MM.1S (cell line): Measurements from ENCODE around the gene TRMT44.

ENCODE experiments used
- DNase-seq: peaks from one replicate; pipeline ENCODE4 v3.0.0-alpha.2; 2015
- H2AFZ ChIP-seq: fragments of 300-600 bp; sonication (generic); 2 replicates; pipeline ENCODE4 v1.6.0; 2016; ENCODE audit warnings: antibody characterized with exemption, low read length
- H3F3A ChIP-seq: fragments of 300-600 bp; sonication (generic); 2 replicates; pipeline ENCODE4 v1.6.1; 2016; ENCODE audit warnings: mild to moderate bottlenecking, antibody characterized with exemption, low read length, moderate library complexity, mixed read lengths; ENCODE audit not compliant: insufficient read depth
- H3K27ac ChIP-seq: fragments of 300-600 bp; sonication (generic); 2 replicates; pipeline ENCODE4 v1.5.1; 2016; ENCODE audit warnings: mild to moderate bottlenecking, low read length
- H3K27me3 ChIP-seq: fragments of 300-600 bp; sonication (generic); replicated peaks from 2 replicates; pipeline ENCODE4 v1.6.0; 2016; ENCODE audit warnings: low read length; ENCODE audit not compliant: insufficient read depth
- H3K36me3 ChIP-seq: fragments of 300-600 bp; sonication (generic); replicated peaks from 2 replicates; pipeline ENCODE4 v1.6.1; 2016; ENCODE audit warnings: mild to moderate bottlenecking, low read length, mixed read lengths; ENCODE audit not compliant: insufficient read depth
- H3K4me1 ChIP-seq: fragments of 300-600 bp; sonication (generic); 2 replicates; pipeline ENCODE4 v1.6.1; 2016; ENCODE audit warnings: low read length, mixed read lengths
- H3K4me2 ChIP-seq: fragments of 300-600 bp; sonication (generic); 2 replicates; pipeline ENCODE4 v1.6.0; 2016; ENCODE audit warnings: low read depth, low read length
- H3K4me3 ChIP-seq: fragments of 300-600 bp; sonication (generic); 2 replicates; pipeline ENCODE4 v1.5.1; 2016; ENCODE audit warnings: low read length, mixed read lengths
- H3K79me2 ChIP-seq: fragments of 300-600 bp; sonication (generic); 2 replicates; pipeline ENCODE4 v1.6.1; 2016; ENCODE audit warnings: mixed run types, low read length, mixed read lengths
- H3K9ac ChIP-seq: fragments of 300-600 bp; sonication (generic); 2 replicates; pipeline ENCODE4 v1.6.1; 2016; ENCODE audit warnings: low read length, mixed read lengths
- H3K9me2 ChIP-seq: fragments of 300-600 bp; sonication (generic); replicated peaks from 2 replicates; pipeline ENCODE4 v1.6.1; 2016; ENCODE audit warnings: mild to moderate bottlenecking, low read length, mixed read lengths; ENCODE audit not compliant: insufficient read depth
- H3K9me3 ChIP-seq: fragments of 300-600 bp; sonication (generic); replicated peaks from 2 replicates; pipeline ENCODE4 v1.6.1; 2016; ENCODE audit warnings: mild to moderate bottlenecking, low read length, mixed read lengths; ENCODE audit not compliant: insufficient read depth
- H4K20me1 ChIP-seq: fragments of 300-600 bp; sonication (generic); 2 replicates; pipeline ENCODE4 v1.6.1; 2016; ENCODE audit warnings: mild to moderate bottlenecking, low read length, moderate library complexity, mixed read lengths; ENCODE audit not compliant: insufficient read depth
- CTCF ChIP-seq: fragments of 300-600 bp; sonication (generic); IDR thresholded peaks from 2 replicates; pipeline ENCODE4 v1.5.1; 2016; ENCODE audit warnings: antibody characterized with exemption, low read length, mixed read lengths
- EZH2 ChIP-seq: fragments of 300-600 bp; sonication (generic); optimal IDR thresholded peaks from 2 replicates; pipeline ENCODE3; 2017; ENCODE audit warnings: low read depth, mild to moderate bottlenecking, antibody characterized with exemption, low read length, mixed read lengths
- EZH2phosphoT487 ChIP-seq: fragments of 300-600 bp; sonication (generic); IDR thresholded peaks from 2 replicates; pipeline ENCODE4 v1.6.1; 2018; ENCODE audit warnings: antibody characterized with exemption, low read length

The TRMT44 gene

DNA sequence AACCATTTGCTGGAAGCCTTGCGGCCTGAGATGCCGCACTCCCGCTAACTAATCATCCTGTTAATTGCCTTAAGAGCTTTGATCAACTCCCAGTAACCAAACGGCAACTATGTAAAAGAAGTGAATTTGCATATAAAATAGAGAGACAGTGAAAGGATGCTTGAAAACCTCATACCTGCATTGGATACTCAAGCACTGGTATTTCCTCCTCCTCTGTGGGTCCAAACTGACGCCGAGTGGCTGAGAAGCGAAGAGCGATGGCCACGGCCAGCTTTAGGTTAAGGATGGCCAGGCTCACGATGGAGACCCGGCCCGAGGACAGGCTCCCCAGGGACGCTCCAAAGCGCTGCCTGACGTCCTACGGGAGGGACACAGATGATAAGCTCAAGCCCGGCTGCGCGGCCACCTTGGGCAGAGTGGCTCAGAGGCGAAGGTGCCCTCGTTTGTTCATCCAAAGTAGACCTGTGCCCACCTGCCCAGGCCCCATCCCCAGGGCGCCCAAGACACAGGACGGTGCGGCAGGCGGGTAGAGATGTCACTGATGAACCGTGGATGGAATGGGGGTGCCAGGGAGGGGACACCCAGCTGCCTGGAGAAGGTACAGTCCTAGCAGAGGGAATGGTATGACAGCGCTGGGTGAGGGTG, 43.7 kb upstream of the TRMT44 start:
- TF ChIP-seq CTCF (no peak), EZH2 (no peak), EZH2phosphoT487 (no peak)
- H3K4me1 ChIP-seq: no peaks in the 10 kb centered on the region
- no peak overlapping the region for H3K4me2 ChIP-seq
- H3K4me3 ChIP-seq: no peak overlapping the region
- H3F3A ChIP-seq: no peaks in the 10 kb centered on the region
- no peaks in the 10 kb centered on the region for H3K9me2 ChIP-seq
- H3K79me2 ChIP-seq: no peaks in the 10 kb centered on the region
- no peak for DNase-seq
- no peaks in the 10 kb centered on the region for H3K27me3 ChIP-seq
- H3K9me3 ChIP-seq: no peaks in the 10 kb centered on the region
- H4K20me1 ChIP-seq: no peaks in the 10 kb centered on the region
- H3K36me3 ChIP-seq: no peaks in the 10 kb centered on the region
- H3K27ac ChIP-seq: no peak overlapping the region
- no peak overlapping the region for H3K9ac ChIP-seq
- no peak overlapping the region for H2AFZ ChIP-seq

DNA sequence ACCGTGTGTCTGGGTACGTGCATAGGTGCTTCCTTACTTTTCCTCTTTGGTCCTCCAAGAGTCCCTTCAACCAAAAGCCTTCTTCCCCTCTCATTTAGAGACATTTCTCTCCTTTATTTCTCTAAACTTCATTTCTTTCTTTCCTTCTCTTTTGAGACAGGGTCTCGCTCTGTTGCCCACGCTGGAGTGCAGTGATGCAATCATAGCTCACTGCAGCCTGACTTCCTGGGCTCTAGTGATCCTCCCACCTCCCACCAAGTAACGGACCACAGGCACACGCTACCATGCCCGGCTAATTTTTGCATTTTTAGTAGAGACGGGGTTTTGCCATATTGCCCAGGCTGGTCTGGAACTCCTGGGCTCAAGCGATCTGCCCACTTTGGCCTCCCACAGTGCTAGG, 42.2 kb upstream of the TRMT44 start:
- Histone ChIP-seq H3K36me3 (no peaks in the 10 kb centered on the region), H2AFZ (no peak overlapping the region), H3K4me2 (no peak overlapping the region), H3K4me3 (no peak overlapping the region), H3K79me2 (no peaks in the 10 kb centered on the region), H3K4me1 (no peaks in the 10 kb centered on the region), H3K9me3 (no peaks in the 10 kb centered on the region), H3K27ac (no peak overlapping the region), H4K20me1 (no peaks in the 10 kb centered on the region), H3K9ac (no peak overlapping the region), H3K9me2 (no peaks in the 10 kb centered on the region), H3F3A (no peaks in the 10 kb centered on the region), H3K27me3 (no peaks in the 10 kb centered on the region)
- no peak for DNase-seq
- TF ChIP-seq CTCF: no peak
- TF ChIP-seq EZH2phosphoT487: no peak
- TF ChIP-seq EZH2: no peak

DNA sequence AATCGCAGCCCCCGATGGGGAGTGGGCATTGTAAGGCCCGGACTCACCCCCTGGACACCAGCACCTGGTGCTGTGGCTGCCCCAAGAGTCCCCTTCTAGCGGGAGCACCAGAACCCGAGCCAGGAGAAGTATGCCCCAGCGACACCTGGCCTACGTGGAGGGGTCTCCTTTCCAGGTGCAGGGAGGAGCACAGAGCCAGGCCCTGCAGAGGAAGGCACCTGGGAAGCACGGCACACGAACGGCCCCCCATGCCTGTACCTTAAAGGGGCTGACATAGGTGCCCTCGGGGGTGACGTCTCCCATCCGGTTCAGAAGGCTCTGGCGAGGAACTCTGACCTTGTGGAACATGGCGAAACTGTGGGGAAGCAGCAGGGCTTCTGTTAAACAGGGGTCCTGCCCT, 41.3 kb upstream of the TRMT44 start:
- H4K20me1 ChIP-seq: no peaks in the 10 kb centered on the region
- no peak overlapping the region for H3K9ac ChIP-seq

More for the DNA sequence above, 41.3 kb upstream of the TRMT44 start:
- Histone ChIP-seq H3K9me3 (no peaks in the 10 kb centered on the region), H3K4me2 (no peak overlapping the region), H3K4me1 (no peaks in the 10 kb centered on the region), H3K9me2 (no peaks in the 10 kb centered on the region), H3F3A (no peaks in the 10 kb centered on the region), H3K36me3 (no peaks in the 10 kb centered on the region), H3K27me3 (no peaks in the 10 kb centered on the region), H3K27ac (no peak overlapping the region), H3K4me3 (no peak overlapping the region), H3K79me2 (no peaks in the 10 kb centered on the region), H2AFZ (no peak overlapping the region)
- no peak for DNase-seq
- TF ChIP-seq EZH2phosphoT487 (no peak), EZH2 (no peak), CTCF (no peak)
